MM.1S (cell line): Measurements from ENCODE around the gene TMEM35B.

Source experiments
- DNase-seq: peaks from one replicate; pipeline ENCODE4 v3.0.0-alpha.2; 2015
- H2AFZ ChIP-seq: fragments of 300-600 bp; sonication (generic); 2 replicates; pipeline ENCODE4 v1.6.0; 2016; ENCODE audit warnings: antibody characterized with exemption, low read length
- H3F3A ChIP-seq: fragments of 300-600 bp; sonication (generic); 2 replicates; pipeline ENCODE4 v1.6.1; 2016; ENCODE audit warnings: mild to moderate bottlenecking, antibody characterized with exemption, low read length, moderate library complexity, mixed read lengths; ENCODE audit not compliant: insufficient read depth
- H3K27ac ChIP-seq: fragments of 300-600 bp; sonication (generic); 2 replicates; pipeline ENCODE4 v1.5.1; 2016; ENCODE audit warnings: mild to moderate bottlenecking, low read length
- H3K27me3 ChIP-seq: fragments of 300-600 bp; sonication (generic); replicated peaks from 2 replicates; pipeline ENCODE4 v1.6.0; 2016; ENCODE audit warnings: low read length; ENCODE audit not compliant: insufficient read depth
- H3K36me3 ChIP-seq: fragments of 300-600 bp; sonication (generic); replicated peaks from 2 replicates; pipeline ENCODE4 v1.6.1; 2016; ENCODE audit warnings: mild to moderate bottlenecking, low read length, mixed read lengths; ENCODE audit not compliant: insufficient read depth
- H3K4me1 ChIP-seq: fragments of 300-600 bp; sonication (generic); 2 replicates; pipeline ENCODE4 v1.6.1; 2016; ENCODE audit warnings: low read length, mixed read lengths
- H3K4me2 ChIP-seq: fragments of 300-600 bp; sonication (generic); 2 replicates; pipeline ENCODE4 v1.6.0; 2016; ENCODE audit warnings: low read depth, low read length
- H3K4me3 ChIP-seq: fragments of 300-600 bp; sonication (generic); 2 replicates; pipeline ENCODE4 v1.5.1; 2016; ENCODE audit warnings: low read length, mixed read lengths
- H3K79me2 ChIP-seq: fragments of 300-600 bp; sonication (generic); 2 replicates; pipeline ENCODE4 v1.6.1; 2016; ENCODE audit warnings: mixed run types, low read length, mixed read lengths
- H3K9ac ChIP-seq: fragments of 300-600 bp; sonication (generic); 2 replicates; pipeline ENCODE4 v1.6.1; 2016; ENCODE audit warnings: low read length, mixed read lengths
- H3K9me2 ChIP-seq: fragments of 300-600 bp; sonication (generic); replicated peaks from 2 replicates; pipeline ENCODE4 v1.6.1; 2016; ENCODE audit warnings: mild to moderate bottlenecking, low read length, mixed read lengths; ENCODE audit not compliant: insufficient read depth
- H3K9me3 ChIP-seq: fragments of 300-600 bp; sonication (generic); replicated peaks from 2 replicates; pipeline ENCODE4 v1.6.1; 2016; ENCODE audit warnings: mild to moderate bottlenecking, low read length, mixed read lengths; ENCODE audit not compliant: insufficient read depth
- H4K20me1 ChIP-seq: fragments of 300-600 bp; sonication (generic); 2 replicates; pipeline ENCODE4 v1.6.1; 2016; ENCODE audit warnings: mild to moderate bottlenecking, low read length, moderate library complexity, mixed read lengths; ENCODE audit not compliant: insufficient read depth
- EZH2 ChIP-seq: fragments of 300-600 bp; sonication (generic); optimal IDR thresholded peaks from 2 replicates; pipeline ENCODE3; 2017; ENCODE audit warnings: low read depth, mild to moderate bottlenecking, antibody characterized with exemption, low read length, mixed read lengths
- EZH2phosphoT487 ChIP-seq: fragments of 300-600 bp; sonication (generic); IDR thresholded peaks from 2 replicates; pipeline ENCODE4 v1.6.1; 2018; ENCODE audit warnings: antibody characterized with exemption, low read length
- TF ChIP-seq, protein P1 (sequence below): fragments of 300-600 bp; sonication (generic); IDR thresholded peaks from 2 replicates; pipeline ENCODE4 v1.5.1; 2016; ENCODE audit warnings: antibody characterized with exemption, low read length, mixed read lengths

TMEM35B gene

DNA sequence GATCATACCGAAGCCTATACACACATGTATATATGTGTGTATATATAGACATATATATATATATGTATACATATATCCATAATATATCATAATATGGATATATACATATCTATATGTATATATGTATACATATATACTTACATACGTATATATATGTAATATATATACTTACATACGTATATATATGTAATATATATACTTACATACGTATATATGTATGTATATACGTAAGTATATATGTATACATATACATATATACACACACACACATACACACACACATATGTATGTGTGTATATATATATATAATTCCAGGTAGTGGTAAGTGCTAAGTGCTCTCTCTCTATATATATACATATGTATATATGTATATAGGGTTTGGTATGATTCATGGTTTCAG, 9.7 kb upstream of the TMEM35B start:
- Histone ChIP-seq H3K9me3 (no peaks in the 10 kb centered on the region), H3K27me3 (no peaks in the 10 kb centered on the region), H3K9ac (no peak overlapping the region), H3K9me2 (no peaks in the 10 kb centered on the region), H3K4me2 (no peak overlapping the region), H3K4me3 (no peak overlapping the region), H2AFZ (no peak overlapping the region), H3K4me1 (no peaks in the 10 kb centered on the region), H3F3A (no peaks in the 10 kb centered on the region), H3K36me3 (no peaks in the 10 kb centered on the region), H3K27ac (no peak overlapping the region), H3K79me2 (no peaks in the 10 kb centered on the region), H4K20me1 (no peaks in the 10 kb centered on the region)
- no peak for DNase-seq
- TF ChIP-seq, protein P1, sequence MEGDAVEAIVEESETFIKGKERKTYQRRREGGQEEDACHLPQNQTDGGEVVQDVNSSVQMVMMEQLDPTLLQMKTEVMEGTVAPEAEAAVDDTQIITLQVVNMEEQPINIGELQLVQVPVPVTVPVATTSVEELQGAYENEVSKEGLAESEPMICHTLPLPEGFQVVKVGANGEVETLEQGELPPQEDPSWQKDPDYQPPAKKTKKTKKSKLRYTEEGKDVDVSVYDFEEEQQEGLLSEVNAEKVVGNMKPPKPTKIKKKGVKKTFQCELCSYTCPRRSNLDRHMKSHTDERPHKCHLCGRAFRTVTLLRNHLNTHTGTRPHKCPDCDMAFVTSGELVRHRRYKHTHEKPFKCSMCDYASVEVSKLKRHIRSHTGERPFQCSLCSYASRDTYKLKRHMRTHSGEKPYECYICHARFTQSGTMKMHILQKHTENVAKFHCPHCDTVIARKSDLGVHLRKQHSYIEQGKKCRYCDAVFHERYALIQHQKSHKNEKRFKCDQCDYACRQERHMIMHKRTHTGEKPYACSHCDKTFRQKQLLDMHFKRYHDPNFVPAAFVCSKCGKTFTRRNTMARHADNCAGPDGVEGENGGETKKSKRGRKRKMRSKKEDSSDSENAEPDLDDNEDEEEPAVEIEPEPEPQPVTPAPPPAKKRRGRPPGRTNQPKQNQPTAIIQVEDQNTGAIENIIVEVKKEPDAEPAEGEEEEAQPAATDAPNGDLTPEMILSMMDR: no peak
- TF ChIP-seq EZH2phosphoT487 (no peak), EZH2 (no peak)

- H2AFZ ChIP-seq: no peak overlapping the region
- H3K4me3 ChIP-seq: no peak overlapping the region
- no peak overlapping the region for H3K4me2 ChIP-seq
- H3K9me3 ChIP-seq: no peaks in the 10 kb centered on the region
- no peak overlapping the region for H3K9ac ChIP-seq
- H3K79me2 ChIP-seq: peaks cover 7% of the 10 kb centered on the region; the same call in 1 of the 2 replicates
- no peaks in the 10 kb centered on the region for H4K20me1 ChIP-seq
- no peak overlapping the region for H3K27ac ChIP-seq
- H3K27me3 ChIP-seq: no peaks in the 10 kb centered on the region
- no peak for DNase-seq
- no peaks in the 10 kb centered on the region for H3K36me3 ChIP-seq
- H3F3A ChIP-seq: peaks cover 6% of the 10 kb centered on the region
- no peaks in the 10 kb centered on the region for H3K9me2 ChIP-seq
- TF ChIP-seq EZH2 (no peak), EZH2phosphoT487 (no peak)
- TF ChIP-seq, protein P1: no peak
- 0 out of 2 replicates have a peak, but pooled peaks cover 5% of the 10 kb centered on the region for H3K4me1 ChIP-seq
Observed at GRCh38 chr1:34988581-34988980, 3.4 kb upstream of the TMEM35B start.

DNA sequence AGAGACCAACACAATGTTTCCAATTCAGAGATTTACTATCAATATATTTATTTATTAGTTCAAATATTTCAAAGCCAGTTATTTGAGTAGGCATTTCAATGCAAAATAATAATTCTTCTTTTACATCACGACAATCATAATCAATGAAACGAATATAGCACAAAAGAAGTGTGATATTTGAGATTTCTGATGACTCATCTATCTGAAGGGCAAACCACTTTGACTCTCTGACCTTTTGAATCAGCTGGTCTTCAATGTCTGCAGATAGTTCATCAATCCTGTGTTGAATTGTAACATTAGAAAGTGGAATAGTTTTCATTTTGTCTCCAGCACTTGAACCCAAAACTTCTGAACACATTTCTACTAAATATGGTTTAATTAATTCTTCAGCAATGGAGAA, 3.0 kb upstream of the TMEM35B start:
- Histone ChIP-seq H3K4me1 (0 out of 2 replicates have a peak, but pooled peaks cover 5% of the 10 kb centered on the region), H3K9me2 (no peaks in the 10 kb centered on the region), H3K4me3 (no peak overlapping the region), H3F3A (peaks cover 6% of the 10 kb centered on the region), H3K27ac (no peak overlapping the region), H2AFZ (no peak overlapping the region), H3K9ac (no peak overlapping the region), H3K9me3 (no peaks in the 10 kb centered on the region), H3K27me3 (no peaks in the 10 kb centered on the region), H3K36me3 (no peaks in the 10 kb centered on the region), H3K79me2 (peaks cover 7% of the 10 kb centered on the region; the same call in 1 of the 2 replicates), H4K20me1 (no peaks in the 10 kb centered on the region), H3K4me2 (no peak overlapping the region)
- TF ChIP-seq, protein P1: no peak
- no peak for TF ChIP-seq EZH2
- no peak for TF ChIP-seq EZH2phosphoT487
- DNase-seq: no peak
